ENCODE data around the gene TBC1D22A.
A peak's percentile ranks its signal among the peaks of the same experiment; 100 is the strongest.

The TBC1D22A gene

GRCh38 chr22:46737976-46738646 is 24.3 kb upstream of the TBC1D22A start, which contains the start of gene CERK:
TSS of gene CERK (minus strand) at chr22:46738252. CDS start at chr22:46738148, 104 bp downstream.
- DNase-seq = peak; percentile 54

GRCh38 chr22:46738647-46739093 is 23.8 kb upstream of the TBC1D22A start:
- no peak for DNase-seq

GRCh38 chr22:46739094-46739870 is 23.2 kb upstream of the TBC1D22A start:
- DNase-seq = no peak

GRCh38 chr22:46740910-46741780 is 21.3 kb upstream of the TBC1D22A start:
- DNase-seq = no peak

- no peak for DNase-seq
Measured at GRCh38 chr22:46741974-46742519, 20.4 kb upstream of the TBC1D22A start.

GRCh38 chr22:46742576-46743221 is 19.8 kb upstream of the TBC1D22A start:
- DNase-seq = no peak

GRCh38 chr22:46744581-46744980 is 17.9 kb upstream of the TBC1D22A start:
- no peak for DNase-seq

GRCh38 chr22:46746192-46746591 is 16.3 kb upstream of the TBC1D22A start:
- no peak for DNase-seq

- DNase-seq = no peak
Measured at GRCh38 chr22:46746620-46747019, 15.8 kb upstream of the TBC1D22A start.

GRCh38 chr22:46747646-46748045 is 14.8 kb upstream of the TBC1D22A start:
- DNase-seq = no peak

- no peak for DNase-seq
Measured at GRCh38 chr22:46748206-46748907, 14.1 kb upstream of the TBC1D22A start.

- DNase-seq = peak; percentile 56
Measured at GRCh38 chr22:46748908-46749675, 13.4 kb upstream of the TBC1D22A start.

GRCh38 chr22:46749682-46750529 is 12.5 kb upstream of the TBC1D22A start:
- no peak for DNase-seq

GRCh38 chr22:46750530-46750800 is 12.0 kb upstream of the TBC1D22A start:
- DNase-seq = no peak

GRCh38 chr22:46750863-46751443 is 11.5 kb upstream of the TBC1D22A start:
- no peak for DNase-seq

- no peak for DNase-seq
Measured at GRCh38 chr22:46752286-46752987, 10.0 kb upstream of the TBC1D22A start.

- DNase-seq = no peak
Measured at GRCh38 chr22:46752988-46753310, 9.5 kb upstream of the TBC1D22A start.

GRCh38 chr22:46753360-46753759 is 9.1 kb upstream of the TBC1D22A start:
- DNase-seq = no peak

- no peak for DNase-seq
Measured at GRCh38 chr22:46753761-46754109, 8.7 kb upstream of the TBC1D22A start.

All from activated CD4-positive, alpha-beta T cell treated with anti-CD3 and anti-CD28 coated beads for 1 hour (primary cell).